Tongue (tissue), 2 donors: ENCODE measurements around the gene KDM6B. TPM values are rescaled to one million over a fixed set of nuclear protein-coding genes. Genes with fewer than 3 reads are reported as not detected.
A peak's percentile ranks its signal among the peaks of the same experiment; 100 is the strongest.

Source experiments
- DNase-seq: peaks from one replicate; pipeline ENCODE4 v3.0.0-alpha.2; 2015
- total RNA-seq: library from RNA; depleted of rRNA; stranded (reverse); fragments of >200 nt; gene quantifications from one replicate; pipeline ENCODE4 v1.2.3, GENCODE V29; 2014

KDM6B gene
- total RNA-seq, 1 donor from 2014 or later, result 8.4 TPM

DNA sequence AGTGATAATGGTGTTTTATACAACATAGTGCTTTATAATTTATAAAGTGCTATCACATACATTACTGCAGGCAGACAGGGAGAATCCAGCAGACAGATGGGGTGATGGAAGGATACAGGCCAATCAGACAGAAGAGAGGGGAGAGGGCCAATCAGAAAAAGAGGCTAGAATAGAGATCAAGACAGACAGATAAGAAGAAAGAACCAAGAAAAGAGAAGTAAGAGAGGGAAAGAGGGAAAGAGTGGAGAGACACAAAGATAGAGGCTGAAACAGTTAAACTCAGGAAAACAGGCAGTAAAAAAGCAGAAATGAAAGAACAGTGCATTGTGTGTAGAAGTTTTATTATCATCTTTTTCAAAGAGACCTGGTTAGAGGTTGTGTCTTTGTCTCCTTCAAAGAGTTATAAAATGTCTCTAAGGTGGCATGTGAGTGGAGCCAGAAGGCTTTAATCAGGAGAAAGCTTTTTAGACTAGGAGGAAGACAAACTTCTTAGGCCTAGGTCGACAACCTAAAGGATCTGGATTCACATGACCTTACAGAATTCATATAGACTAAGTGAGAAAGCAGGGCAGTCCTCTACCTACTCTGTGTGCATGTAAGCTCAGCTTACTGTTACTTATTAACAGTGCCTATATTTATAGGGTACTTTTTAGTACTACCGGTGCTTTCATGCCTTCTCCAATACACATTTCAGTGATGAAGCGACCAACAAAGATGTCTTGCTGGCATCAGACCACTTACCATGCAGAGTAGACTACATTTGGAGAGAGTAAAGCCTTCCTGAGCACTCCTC, 46.3 kb downstream of the KDM6B start:
- no peak for DNase-seq

DNA sequence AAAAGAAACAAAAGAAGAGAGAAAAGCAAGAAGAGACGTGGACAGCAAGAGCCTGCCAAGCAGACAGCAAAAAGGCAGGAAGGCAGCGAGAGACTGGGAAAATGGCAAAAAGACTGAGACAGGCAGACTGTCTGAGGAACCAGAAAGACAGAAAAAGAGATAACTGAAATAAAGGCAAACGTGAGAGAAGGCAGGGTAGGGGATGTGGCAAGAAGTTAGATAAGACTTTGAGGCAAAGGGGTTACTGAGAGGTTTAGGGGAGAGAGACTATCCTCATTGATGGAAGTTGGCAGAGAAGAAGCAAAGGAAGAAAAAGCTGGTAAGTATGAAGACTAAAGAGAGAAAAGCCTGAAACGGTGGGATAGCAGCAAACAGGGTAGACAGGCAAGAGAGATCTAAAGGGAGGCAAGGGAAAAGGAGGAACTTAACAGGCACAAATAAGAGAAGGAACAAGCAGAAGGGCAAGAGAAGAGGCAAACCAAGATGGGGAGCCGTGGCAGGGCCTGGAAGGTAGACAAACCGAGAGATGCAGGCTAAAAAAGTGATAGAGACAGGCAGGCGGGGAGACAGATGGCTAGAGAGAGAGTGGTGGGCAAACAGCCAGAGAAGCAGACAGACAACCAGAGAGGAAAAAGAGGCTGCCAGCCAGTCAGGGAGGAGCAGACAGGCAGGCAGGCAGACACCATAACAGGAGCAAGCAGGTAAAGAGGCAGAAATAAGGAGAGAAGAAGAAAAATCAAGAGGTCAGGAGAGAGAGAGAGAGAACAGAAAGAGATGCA, 47.4 kb downstream of the KDM6B start:
- peak; percentile 55 for DNase-seq

DNA sequence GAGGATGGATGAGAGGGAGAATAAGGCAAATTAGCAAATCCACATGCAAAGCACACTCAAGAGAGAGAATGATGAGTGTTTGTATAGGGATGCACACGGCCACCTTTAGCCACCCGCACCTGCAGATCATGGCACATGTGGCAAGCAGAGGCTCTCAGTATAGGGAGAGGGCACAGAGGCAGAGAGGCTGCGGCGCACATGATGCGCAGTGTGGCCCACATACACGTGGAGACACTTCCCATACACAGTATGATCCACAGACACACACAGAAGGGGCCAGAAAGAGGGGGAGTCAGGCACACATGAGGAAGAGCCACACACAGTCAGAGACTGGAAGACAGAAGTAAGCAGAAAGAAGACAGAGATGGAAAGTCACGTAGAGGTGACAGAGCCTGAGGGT, 48.1 kb downstream of the KDM6B start:
- DNase-seq, result no peak

DNA sequence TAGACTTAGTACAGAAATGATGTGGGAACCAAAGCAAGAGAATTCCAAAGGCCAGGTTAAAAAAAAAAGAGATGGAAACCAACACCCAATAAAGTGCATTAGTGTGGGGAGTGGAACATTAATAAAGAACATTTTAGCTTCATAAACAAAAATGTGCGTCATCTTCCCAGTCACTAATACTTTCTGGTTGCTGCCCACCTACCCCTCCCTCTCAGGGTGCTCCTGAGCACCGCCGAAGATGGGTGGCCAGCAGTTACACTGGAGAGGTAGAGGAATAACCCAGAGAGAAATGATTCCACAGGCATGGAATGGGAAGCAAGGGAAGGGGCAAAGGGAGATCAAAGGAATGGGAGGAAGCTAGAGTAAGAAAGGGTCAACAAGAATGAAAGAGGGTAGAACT, 48.6 kb downstream of the KDM6B start:
- DNase-seq, result no peak

Other genes starting within 250 kb of the KDM6B start
- gene SOX15, start 244.1 kb upstream of the KDM6B start, total RNA-seq, result 9.6 TPM
- 47.8 TPM for gene FXR2, start 219.3 kb upstream of the KDM6B start, total RNA-seq
- 33.2 TPM for gene SAT2, start 206.4 kb upstream of the KDM6B start, total RNA-seq
- gene SHBG, start 204.1 kb upstream of the KDM6B start, total RNA-seq, result not detected
- 0.92 TPM for gene ATP1B2, start 183.3 kb upstream of the KDM6B start, total RNA-seq
- gene TP53, start 146.7 kb upstream of the KDM6B start, total RNA-seq, result 23.6 TPM
- 5.2 TPM for gene WRAP53, start 145.7 kb upstream of the KDM6B start, total RNA-seq
- gene EFNB3, start 129.0 kb upstream of the KDM6B start, total RNA-seq, result 2.3 TPM
- 0.31 TPM for gene DNAH2, start 116.5 kb upstream of the KDM6B start, total RNA-seq
- gene TMEM88, start 20.8 kb downstream of the KDM6B start, total RNA-seq, result 4.5 TPM
- 64.7 TPM for gene NAA38, start 23.3 kb downstream of the KDM6B start, total RNA-seq
- gene CYB5D1, start 23.8 kb downstream of the KDM6B start, total RNA-seq, result 12.8 TPM
- gene CHD3, start 54.6 kb downstream of the KDM6B start, total RNA-seq, result 78.9 TPM
- gene RNF227, start 82.1 kb downstream of the KDM6B start, total RNA-seq, result 12.5 TPM
- 0.82 TPM for gene KCNAB3, start 95.6 kb downstream of the KDM6B start, total RNA-seq
- gene TRAPPC1, start 97.7 kb downstream of the KDM6B start, total RNA-seq, result 21.7 TPM
- 18.2 TPM for gene CNTROB, start 98.0 kb downstream of the KDM6B start, total RNA-seq
- gene GUCY2D, start 168.4 kb downstream of the KDM6B start, total RNA-seq, result not detected
- 2.2 TPM for gene ALOX15B, start 204.8 kb downstream of the KDM6B start, total RNA-seq